ENCODE data around the gene CTNND2.

The CTNND2 gene

DNA sequence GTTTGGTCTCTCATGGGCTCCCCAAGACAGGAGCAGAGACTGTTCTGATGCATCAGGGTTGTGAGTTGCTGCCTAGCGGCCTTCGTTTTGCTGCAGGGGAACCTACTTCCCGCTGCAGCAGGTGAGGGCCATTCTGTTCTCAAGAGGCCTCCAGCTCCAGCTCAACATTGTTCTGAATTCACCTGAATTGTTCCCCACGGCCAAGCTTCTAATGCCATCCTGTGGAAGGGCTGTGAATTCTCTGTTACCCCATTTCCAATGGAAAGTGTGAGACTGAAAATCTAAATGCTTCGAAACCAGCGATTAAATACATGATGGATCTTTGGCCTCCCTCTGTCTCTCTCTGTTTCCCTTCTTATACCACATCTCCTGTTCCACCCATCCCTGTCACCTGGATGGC lies 794.1 kb downstream of the CTNND2 start:
- no peak overlapping the region for H3K4me3 ChIP-seq (replicated peaks; ENCODE audit: low read depth, low read length)
- no peak for DNase-seq (ENCODE audit: low read depth)
- TF ChIP-seq, protein P1, sequence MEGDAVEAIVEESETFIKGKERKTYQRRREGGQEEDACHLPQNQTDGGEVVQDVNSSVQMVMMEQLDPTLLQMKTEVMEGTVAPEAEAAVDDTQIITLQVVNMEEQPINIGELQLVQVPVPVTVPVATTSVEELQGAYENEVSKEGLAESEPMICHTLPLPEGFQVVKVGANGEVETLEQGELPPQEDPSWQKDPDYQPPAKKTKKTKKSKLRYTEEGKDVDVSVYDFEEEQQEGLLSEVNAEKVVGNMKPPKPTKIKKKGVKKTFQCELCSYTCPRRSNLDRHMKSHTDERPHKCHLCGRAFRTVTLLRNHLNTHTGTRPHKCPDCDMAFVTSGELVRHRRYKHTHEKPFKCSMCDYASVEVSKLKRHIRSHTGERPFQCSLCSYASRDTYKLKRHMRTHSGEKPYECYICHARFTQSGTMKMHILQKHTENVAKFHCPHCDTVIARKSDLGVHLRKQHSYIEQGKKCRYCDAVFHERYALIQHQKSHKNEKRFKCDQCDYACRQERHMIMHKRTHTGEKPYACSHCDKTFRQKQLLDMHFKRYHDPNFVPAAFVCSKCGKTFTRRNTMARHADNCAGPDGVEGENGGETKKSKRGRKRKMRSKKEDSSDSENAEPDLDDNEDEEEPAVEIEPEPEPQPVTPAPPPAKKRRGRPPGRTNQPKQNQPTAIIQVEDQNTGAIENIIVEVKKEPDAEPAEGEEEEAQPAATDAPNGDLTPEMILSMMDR (IDR thresholded peaks at IDR 0.05; ENCODE audit: low read length, missing control alignments): no peak

DNA sequence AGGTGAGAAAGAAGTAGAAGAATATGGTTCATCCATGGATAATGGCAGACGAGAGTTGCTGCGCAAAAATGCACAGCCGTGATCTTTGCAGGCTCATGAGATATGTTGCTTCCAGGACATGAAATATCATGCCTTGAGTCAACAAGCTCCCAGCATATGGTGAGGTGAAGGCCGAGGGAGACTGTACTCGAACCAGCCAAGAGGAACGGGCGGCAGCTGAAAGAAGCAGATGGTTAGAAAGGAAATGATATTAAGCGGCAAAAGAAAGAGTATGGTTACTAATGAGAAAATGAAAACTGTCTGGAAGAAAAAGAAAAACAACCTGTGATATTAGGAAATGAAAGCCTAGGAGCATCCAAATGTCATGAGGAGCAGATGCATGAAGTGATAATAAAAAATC lies 798.5 kb downstream of the CTNND2 start:
- TF ChIP-seq, protein P1 (IDR thresholded peaks at IDR 0.05; ENCODE audit: low read length, missing control alignments): no peak
- no peak overlapping the region for H3K4me3 ChIP-seq (replicated peaks; ENCODE audit: low read depth, low read length)
- no peak for DNase-seq (ENCODE audit: low read depth)

DNA sequence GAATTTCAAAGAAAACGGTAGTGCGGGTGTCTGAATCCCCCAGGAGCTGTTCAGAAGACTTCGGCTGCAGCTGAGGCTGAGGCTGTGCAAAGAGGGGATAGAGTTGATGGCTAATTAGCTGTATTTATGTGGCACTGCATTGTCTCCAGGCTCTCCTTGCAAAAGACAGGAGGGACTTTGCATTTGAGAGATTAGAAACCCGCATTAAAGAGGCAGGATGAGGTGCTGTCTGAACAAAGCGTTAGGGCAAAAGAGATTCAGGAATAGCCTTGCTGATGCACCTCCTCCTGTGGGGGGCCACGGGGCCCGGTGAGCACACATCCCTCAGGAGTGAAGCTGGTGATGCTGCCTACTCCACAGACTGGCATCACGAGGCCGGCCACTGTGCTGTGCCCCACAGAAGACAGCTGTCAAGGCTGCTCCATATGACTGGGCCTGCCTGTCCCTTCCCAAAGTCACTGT lies 799.6 kb downstream of the CTNND2 start:
- no peak for DNase-seq (ENCODE audit: low read depth)
- H3K4me3 ChIP-seq (replicated peaks; ENCODE audit: low read depth, low read length): no peak overlapping the region
- TF ChIP-seq, protein P1 (IDR thresholded peaks at IDR 0.05; ENCODE audit: low read length, missing control alignments): no peak

DNA sequence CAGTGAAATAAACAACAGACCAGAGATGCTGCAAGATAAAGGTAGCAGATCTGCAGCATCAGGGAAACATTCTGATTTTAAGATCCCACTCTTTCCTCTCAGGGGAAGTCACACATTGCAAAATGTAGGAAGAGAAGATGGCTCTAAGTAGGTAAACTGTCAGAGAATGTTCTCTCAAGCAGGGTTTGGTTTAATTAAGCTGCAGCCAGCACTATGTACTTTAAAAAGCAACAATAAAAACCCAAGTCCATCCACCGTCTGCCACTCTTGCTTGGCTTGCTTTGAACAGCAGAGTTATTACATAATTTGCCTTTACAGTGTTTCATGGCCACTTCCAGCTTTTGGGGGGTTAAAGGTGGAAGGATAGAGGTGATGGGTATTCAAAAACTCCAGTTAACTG lies 800.0 kb downstream of the CTNND2 start:
- TF ChIP-seq, protein P1 (IDR thresholded peaks at IDR 0.05; ENCODE audit: low read length, missing control alignments): no peak
- no peak overlapping the region for H3K4me3 ChIP-seq (replicated peaks; ENCODE audit: low read depth, low read length)
- DNase-seq (ENCODE audit: low read depth): no peak

DNA sequence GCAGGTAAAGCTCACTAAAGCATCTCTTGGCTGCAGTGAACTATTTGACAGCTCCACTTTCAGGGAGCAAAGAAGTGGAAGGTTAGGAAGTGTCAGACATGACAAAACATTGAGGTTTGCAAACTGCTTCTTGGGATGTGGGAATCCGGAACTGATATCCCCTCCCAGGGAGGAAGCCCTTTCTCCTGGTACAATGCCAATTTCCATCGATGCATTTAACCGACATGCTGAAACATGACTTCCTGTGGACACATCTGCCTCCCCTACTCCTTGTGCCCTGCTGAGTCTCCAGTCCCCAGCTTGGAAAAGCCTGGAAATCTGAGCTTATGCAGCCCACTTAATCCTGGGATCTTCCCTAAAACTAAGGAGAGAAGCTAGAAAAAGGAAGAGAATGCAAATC lies 820.1 kb downstream of the CTNND2 start:
- no peak for DNase-seq (ENCODE audit: low read depth)
- no peak overlapping the region for H3K4me3 ChIP-seq (replicated peaks; ENCODE audit: low read depth, low read length)
- TF ChIP-seq, protein P1 (IDR thresholded peaks at IDR 0.05; ENCODE audit: low read length, missing control alignments): no peak

DNA sequence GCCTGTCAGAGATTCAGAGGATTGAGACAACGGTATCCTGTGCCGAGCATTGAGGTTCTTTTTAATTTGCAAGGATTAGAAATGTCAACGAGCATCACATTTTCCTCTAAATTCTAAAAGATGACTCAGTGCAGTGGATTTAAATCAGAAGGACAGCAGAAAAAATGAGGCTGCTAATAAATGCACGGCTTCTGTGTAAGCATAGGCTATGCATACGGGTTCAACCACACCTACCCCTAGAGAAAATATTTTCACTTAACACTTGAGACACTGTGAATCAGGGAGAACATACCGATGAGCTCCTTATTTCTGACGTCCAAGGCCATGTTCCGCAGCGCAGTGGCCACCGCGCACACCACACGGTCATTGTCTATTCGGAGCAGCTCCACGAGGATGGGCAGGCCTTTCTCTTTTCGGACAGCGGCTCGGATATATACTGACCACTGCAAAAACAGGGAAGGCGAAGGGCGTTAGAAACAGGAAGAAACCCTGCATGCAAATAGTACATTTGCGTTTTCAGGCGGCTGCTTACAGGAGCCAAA lies 821.8 kb downstream of the CTNND2 start:
- TF ChIP-seq, protein P1 (IDR thresholded peaks at IDR 0.05; ENCODE audit: low read length, missing control alignments): no peak
- no peak overlapping the region for H3K4me3 ChIP-seq (replicated peaks; ENCODE audit: low read depth, low read length)
- no peak for DNase-seq (ENCODE audit: low read depth)

DNA sequence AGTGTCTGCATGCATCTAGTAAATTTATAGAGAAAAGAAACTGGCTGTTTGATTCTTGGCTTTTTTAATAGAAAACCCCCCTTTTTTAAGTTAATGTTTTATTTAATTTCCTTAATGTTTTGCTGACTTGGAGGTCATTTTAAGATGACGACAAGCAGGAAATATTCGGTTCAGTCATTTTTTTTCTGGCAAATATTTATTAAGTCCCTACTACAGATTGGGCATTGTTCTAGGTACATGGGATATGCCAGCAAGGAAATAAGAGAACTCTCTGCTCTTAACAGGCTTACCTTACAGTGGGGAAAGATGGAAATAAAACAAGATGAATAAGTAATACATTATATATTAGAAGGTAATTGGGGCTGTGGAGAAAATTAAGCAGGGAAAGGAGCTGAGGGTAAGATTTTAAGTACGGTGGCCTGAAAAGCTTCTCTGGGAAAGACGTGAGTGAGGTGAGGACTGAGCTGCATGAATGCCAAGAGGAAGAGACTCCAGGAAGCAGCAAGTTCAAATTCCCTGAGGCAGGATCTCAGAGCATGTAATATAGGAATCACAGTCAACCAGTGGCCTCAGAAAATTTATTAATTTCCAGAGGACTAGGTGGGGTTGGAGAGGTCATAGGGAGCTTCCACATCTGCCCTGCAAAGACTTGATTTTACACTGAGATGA lies 827.2 kb downstream of the CTNND2 start:
- H3K4me3 ChIP-seq (replicated peaks; ENCODE audit: low read depth, low read length): no peak overlapping the region
- TF ChIP-seq, protein P1 (IDR thresholded peaks at IDR 0.05; ENCODE audit: low read length, missing control alignments): no peak
- no peak for DNase-seq (ENCODE audit: low read depth)
